GM23338 (cell line): ENCODE measurements around the gene RNF8. TPM values are rescaled to one million over a fixed set of nuclear protein-coding genes. Genes with fewer than 3 reads are reported as not detected.

ENCODE experiments used
- ATAC-seq: fragments of 200-7000 bp; cut with Tn5 transposase; 3 replicates; pipeline ENCODE4 v1.9.1; 2020
- DNase-seq: peaks from one replicate; pipeline ENCODE4 v3.0.0-alpha.2; 2015; ENCODE audit warnings: low spot score
- H2AFZ ChIP-seq: fragments of 200-600 bp; sonication (generic); 2 replicates; pipeline ENCODE4 v1.8.0; 2016; ENCODE audit warnings: antibody characterized with exemption, mild to moderate bottlenecking, moderate library complexity
- H3F3A ChIP-seq: fragments of 200-600 bp; sonication (generic); replicated peaks from 2 replicates; pipeline ENCODE4 v1.8.0; 2017; ENCODE audit warnings: antibody characterized with exemption, mixed run types, low read depth
- H3K27ac ChIP-seq: fragments of 200-600 bp; sonication (generic); 2 replicates; pipeline ENCODE4 v1.6.1; 2016; ENCODE audit warnings: low read depth
- H3K27me3 ChIP-seq: fragments of 200-600 bp; sonication (generic); 2 replicates; pipeline ENCODE4 v1.8.0; 2016; ENCODE audit warnings: mild to moderate bottlenecking, mixed run types, moderate library complexity; ENCODE audit not compliant: insufficient read depth
- H3K36me3 ChIP-seq: fragments of 200-600 bp; sonication (generic); 2 replicates; pipeline ENCODE4 v1.8.0; 2016; ENCODE audit warnings: mild to moderate bottlenecking; ENCODE audit not compliant: insufficient read depth
- H3K4me1 ChIP-seq: fragments of 200-600 bp; sonication (generic); 2 replicates; pipeline ENCODE4 v1.8.0; 2016; ENCODE audit warnings: mild to moderate bottlenecking, moderate library complexity; ENCODE audit not compliant: insufficient read depth
- H3K4me2 ChIP-seq: fragments of 200-600 bp; sonication (generic); 2 replicates; pipeline ENCODE4 v1.7.1; 2017; ENCODE audit warnings: mixed run types
- H3K4me3 ChIP-seq: fragments of 200-600 bp; sonication (generic); 2 replicates; pipeline ENCODE4 v1.6.1; 2016; ENCODE audit warnings: mixed run types
- H3K79me2 ChIP-seq: fragments of 200-600 bp; sonication (generic); replicated peaks from 2 replicates; pipeline ENCODE4 v1.8.0; 2017; ENCODE audit warnings: mild to moderate bottlenecking; ENCODE audit not compliant: insufficient read depth
- H3K9me2 ChIP-seq: fragments of 200-600 bp; sonication (generic); 2 replicates; pipeline ENCODE4 v1.8.0; 2017; ENCODE audit not compliant: insufficient read depth
- H4K20me1 ChIP-seq: fragments of 200-600 bp; sonication (generic); replicated peaks from 2 replicates; pipeline ENCODE4 v1.8.0; 2017; ENCODE audit warnings: mild to moderate bottlenecking; ENCODE audit not compliant: insufficient read depth
- H3K27ac Mint-ChIP-seq: 2 replicates; pipeline ENCODE4 v1.8.0; 2020; ENCODE audit warnings: inconsistent platforms, mild to moderate bottlenecking, moderate library complexity, mixed read lengths
- H3K27me3 Mint-ChIP-seq: 3 replicates; pipeline ENCODE4 v1.8.0; 2022; ENCODE audit warnings: low read depth, mild to moderate bottlenecking, moderate library complexity, mixed read lengths, inconsistent platforms; ENCODE audit not compliant: insufficient read depth, poor library complexity
- H3K36me3 Mint-ChIP-seq: 3 replicates; pipeline ENCODE4 v1.8.0; 2021; ENCODE audit warnings: low read depth, mild to moderate bottlenecking, inconsistent platforms, moderate library complexity, mixed read lengths
- H3K4me1 Mint-ChIP-seq: 3 replicates; pipeline ENCODE4 v1.8.0; 2020; ENCODE audit warnings: mild to moderate bottlenecking, inconsistent platforms, mixed read lengths
- H3K4me3 Mint-ChIP-seq: 3 replicates; pipeline ENCODE4 v1.8.0; 2021; ENCODE audit warnings: moderate library complexity, mild to moderate bottlenecking, inconsistent platforms, mixed read lengths
- H3K9me3 Mint-ChIP-seq: 3 replicates; pipeline ENCODE4 v1.8.0; 2020; ENCODE audit warnings: moderate library complexity, mild to moderate bottlenecking, inconsistent platforms, mixed read lengths
- CREB1 ChIP-seq: fragments of 250-450 bp; sonication (Bioruptor Pico); IDR thresholded peaks from 2 replicates; pipeline ENCODE4 v1.5.0; 2020; ENCODE audit warnings: low read depth, mild to moderate bottlenecking, moderate library complexity
- EZH2 ChIP-seq: fragments of 200-600 bp; sonication (generic); IDR thresholded peaks from one replicate; pipeline ENCODE4 v1.8.0; 2017; ENCODE audit warnings: antibody characterized with exemption, mild to moderate bottlenecking, low read depth; ENCODE audit not compliant: unreplicated experiment
- JUNB ChIP-seq: IDR thresholded peaks from one replicate; pipeline ENCODE4 v1.6.1; 2016; ENCODE audit warnings: antibody characterized with exemption; ENCODE audit not compliant: unreplicated experiment
- NANOG ChIP-seq: IDR thresholded peaks from 2 replicates; pipeline ENCODE4 v1.6.1; 2016; ENCODE audit warnings: antibody characterized with exemption, borderline replicate concordance
- POLR2AphosphoS5 ChIP-seq: IDR thresholded peaks from 2 replicates; pipeline ENCODE4 v1.6.1; 2016; ENCODE audit warnings: antibody characterized with exemption, low read depth
- ZNF114 ChIP-seq: fragments of 250-450 bp; sonication (Bioruptor Pico); IDR thresholded peaks from 2 replicates; pipeline ENCODE4 v1.5.0; 2020; ENCODE audit warnings: mild to moderate bottlenecking, moderate library complexity
- ZNF331 ChIP-seq: fragments of 250-450 bp; sonication (Bioruptor Pico); IDR thresholded peaks from 2 replicates; pipeline ENCODE4 v1.5.0; 2020; ENCODE audit warnings: low read depth, mild to moderate bottlenecking, moderate library complexity
- polyA plus RNA-seq: library from polyadenylated mRNA; unstranded; fragments of >200 nt; fragmentation: Nextera tagmentation; extraction: Ambion mirVana; gene quantifications from 2 replicates; pipeline ENCODE4 v1.2.1, GENCODE V29; 2016
- total RNA-seq: library from RNA; depleted of rRNA; stranded (reverse); fragments of >200 nt; shearing (Covaris generic); gene quantifications from 2 replicates; pipeline ENCODE4 v1.2.3, GENCODE V29; 2014
- TF ChIP-seq, protein P1 (sequence below): fragments of 250-450 bp; sonication (Bioruptor Pico); IDR thresholded peaks from 2 replicates; pipeline ENCODE4 v1.5.0; 2020; ENCODE audit warnings: mild to moderate bottlenecking, moderate library complexity

The RNF8 gene
- total and polyA plus RNA-seq, 2 experiments from 2014 or later = 41.6 to 55.2 TPM

DNA sequence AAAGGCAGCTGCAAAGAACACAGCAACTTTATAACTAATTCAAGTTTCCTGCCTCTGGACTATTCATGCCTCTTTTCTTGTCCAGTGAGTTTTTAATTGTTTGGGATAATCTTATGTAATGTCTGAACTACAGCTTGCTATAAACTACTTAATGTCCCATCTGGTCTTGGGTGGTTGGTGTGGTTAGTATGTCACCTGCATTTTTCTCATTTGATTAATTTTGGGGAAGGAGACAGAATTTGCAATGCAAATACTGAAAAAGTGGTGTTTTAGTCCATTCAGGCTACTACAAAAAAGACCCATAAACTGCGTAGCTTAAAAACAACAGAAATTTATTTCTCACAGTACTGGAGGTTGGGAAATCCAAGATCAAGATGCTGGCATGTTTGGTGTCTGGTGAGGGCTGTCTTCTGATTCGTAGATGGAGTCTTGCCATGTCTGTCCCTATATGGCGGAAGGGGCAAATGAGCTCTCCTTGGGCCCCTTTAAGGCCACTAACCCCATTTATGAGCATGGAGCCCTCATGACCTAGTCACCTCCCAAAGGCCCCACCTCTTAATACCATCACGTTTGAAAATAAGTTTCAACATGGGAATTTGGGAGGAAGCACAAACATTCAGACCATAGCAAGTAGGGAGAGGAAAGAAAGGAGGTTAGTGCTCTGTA is 22.4 kb downstream of the RNF8 start:
- Mint-ChIP-seq H3K4me1 (no peaks in the 10 kb centered on the region), H3K36me3 (peaks cover 23% of the 10 kb centered on the region; the same call in 2 of the 3 replicates), H3K4me3 (no peak overlapping the region), H3K9me3 (no peaks in the 10 kb centered on the region), H3K27me3 (peaks cover 6% of the 10 kb centered on the region), H3K27ac (no peak overlapping the region)
- Histone ChIP-seq H3K36me3 (peaks cover 36% of the 10 kb centered on the region), H3K79me2 (no peaks in the 10 kb centered on the region), H4K20me1 (peaks cover 17% of the 10 kb centered on the region), H3K9me2 (no peaks in the 10 kb centered on the region), H3K4me2 (no peak overlapping the region), H3K27ac (no peak overlapping the region), H3F3A (no peaks in the 10 kb centered on the region), H2AFZ (no peak overlapping the region), H3K4me1 (no peaks in the 10 kb centered on the region), H3K27me3 (no peaks in the 10 kb centered on the region), H3K4me3 (no peak overlapping the region)
- DNase-seq (no peak), ATAC-seq (no peak)
- TF ChIP-seq JUNB (no peak), ZNF114 (CRISPR knock-in tag) (no peak), CREB1 (CRISPR knock-in tag) (no peak), ZNF331 (CRISPR knock-in tag) (no peak), NANOG (no peak), POLR2AphosphoS5 (no peak), EZH2 (no peak)
- TF ChIP-seq, protein P1, sequence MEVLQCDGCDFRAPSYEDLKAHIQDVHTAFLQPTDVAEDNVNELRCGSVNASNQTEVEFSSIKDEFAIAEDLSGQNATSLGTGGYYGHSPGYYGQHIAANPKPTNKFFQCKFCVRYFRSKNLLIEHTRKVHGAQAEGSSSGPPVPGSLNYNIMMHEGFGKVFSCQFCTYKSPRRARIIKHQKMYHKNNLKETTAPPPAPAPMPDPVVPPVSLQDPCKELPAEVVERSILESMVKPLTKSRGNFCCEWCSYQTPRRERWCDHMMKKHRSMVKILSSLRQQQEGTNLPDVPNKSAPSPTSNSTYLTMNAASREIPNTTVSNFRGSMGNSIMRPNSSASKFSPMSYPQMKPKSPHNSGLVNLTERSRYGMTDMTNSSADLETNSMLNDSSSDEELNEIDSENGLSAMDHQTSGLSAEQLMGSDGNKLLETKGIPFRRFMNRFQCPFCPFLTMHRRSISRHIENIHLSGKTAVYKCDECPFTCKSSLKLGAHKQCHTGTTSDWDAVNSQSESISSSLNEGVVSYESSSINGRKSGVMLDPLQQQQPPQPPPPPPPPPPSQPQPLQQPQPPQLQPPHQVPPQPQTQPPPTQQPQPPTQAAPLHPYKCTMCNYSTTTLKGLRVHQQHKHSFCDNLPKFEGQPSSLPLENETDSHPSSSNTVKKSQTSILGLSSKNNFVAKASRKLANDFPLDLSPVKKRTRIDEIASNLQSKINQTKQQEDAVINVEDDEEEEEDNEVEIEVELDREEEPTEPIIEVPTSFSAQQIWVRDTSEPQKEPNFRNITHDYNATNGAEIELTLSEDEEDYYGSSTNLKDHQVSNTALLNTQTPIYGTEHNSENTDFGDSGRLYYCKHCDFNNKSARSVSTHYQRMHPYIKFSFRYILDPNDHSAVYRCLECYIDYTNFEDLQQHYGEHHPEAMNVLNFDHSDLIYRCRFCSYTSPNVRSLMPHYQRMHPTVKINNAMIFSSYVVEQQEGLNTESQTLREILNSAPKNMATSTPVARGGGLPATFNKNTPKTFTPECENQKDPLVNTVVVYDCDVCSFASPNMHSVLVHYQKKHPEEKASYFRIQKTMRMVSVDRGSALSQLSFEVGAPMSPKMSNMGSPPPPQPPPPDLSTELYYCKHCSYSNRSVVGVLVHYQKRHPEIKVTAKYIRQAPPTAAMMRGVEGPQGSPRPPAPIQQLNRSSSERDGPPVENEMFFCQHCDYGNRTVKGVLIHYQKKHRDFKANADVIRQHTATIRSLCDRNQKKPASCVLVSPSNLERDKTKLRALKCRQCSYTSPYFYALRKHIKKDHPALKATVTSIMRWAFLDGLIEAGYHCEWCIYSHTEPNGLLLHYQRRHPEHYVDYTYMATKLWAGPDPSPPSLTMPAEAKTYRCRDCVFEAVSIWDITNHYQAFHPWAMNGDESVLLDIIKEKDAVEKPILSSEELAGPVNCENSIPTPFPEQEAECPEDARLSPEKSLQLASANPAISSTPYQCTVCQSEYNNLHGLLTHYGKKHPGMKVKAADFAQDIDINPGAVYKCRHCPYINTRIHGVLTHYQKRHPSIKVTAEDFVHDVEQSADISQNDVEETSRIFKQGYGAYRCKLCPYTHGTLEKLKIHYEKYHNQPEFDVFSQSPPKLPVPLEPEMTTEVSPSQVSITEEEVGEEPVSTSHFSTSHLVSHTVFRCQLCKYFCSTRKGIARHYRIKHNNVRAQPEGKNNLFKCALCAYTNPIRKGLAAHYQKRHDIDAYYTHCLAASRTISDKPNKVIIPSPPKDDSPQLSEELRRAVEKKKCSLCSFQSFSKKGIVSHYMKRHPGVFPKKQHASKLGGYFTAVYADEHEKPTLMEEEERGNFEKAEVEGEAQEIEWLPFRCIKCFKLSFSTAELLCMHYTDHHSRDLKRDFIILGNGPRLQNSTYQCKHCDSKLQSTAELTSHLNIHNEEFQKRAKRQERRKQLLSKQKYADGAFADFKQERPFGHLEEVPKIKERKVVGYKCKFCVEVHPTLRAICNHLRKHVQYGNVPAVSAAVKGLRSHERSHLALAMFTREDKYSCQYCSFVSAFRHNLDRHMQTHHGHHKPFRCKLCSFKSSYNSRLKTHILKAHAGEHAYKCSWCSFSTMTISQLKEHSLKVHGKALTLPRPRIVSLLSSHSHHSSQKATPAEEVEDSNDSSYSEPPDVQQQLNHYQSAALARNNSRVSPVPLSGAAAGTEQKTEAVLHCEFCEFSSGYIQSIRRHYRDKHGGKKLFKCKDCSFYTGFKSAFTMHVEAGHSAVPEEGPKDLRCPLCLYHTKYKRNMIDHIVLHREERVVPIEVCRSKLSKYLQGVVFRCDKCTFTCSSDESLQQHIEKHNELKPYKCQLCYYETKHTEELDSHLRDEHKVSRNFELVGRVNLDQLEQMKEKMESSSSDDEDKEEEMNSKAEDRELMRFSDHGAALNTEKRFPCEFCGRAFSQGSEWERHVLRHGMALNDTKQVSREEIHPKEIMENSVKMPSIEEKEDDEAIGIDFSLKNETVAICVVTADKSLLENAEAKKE (CRISPR knock-in tag) = no peak
